Measurements from ENCODE around the gene COPG1.
"Not testable (repeated sequence)": the region's sequence is repeated elsewhere in the genome, so short reads cannot be mapped to it uniquely, and the experiment has no call there.

Gene COPG1

DNA sequence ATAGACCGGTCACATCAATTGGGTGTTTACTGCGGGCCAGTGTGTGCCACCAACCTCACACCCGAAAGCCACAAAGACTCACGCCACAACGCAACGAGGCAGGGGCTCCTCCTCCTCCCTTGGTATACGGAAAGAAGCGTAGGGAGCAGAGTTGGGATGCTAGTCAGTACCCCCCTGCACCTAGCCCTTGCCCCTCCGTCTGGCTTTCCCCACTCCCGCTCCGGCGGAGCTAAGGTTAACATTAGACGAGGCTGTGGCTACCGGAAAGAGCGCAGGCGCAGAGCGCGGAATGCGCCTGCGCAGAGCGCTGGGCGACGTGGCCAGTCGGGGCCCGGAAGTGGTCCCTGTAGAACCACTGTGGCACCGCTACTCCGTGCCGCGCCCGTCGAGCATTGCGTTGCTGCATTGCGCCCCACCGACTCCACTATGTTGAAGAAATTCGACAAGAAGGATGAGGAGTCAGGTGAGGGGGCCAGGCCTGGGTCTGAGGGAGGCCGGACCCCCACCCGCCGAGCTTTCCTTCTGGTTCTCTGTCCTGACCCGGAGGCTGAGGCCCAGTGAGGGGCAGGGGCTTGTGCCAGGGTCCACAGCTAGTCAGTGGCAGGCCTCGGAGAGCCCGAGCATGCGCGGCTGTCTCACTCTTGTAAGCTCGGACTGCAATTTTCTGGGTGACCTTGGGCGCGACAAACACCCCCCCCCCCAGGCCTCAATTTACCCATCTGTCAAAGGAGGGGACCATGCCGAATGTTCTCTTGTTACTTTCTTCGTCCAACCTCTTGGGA, at the start of gene COPG1:
Gene COPG1, plus strand, starts transcription at position 323 of the 782 bp plus-strand sequence. Its CDS starts 104 bp downstream, at position 427.
- peak; percentile 92 for DNase-seq

GRCh38 chr3:129204473-129204872, 44.9 kb upstream of the COPG1 start:
- no peak for DNase-seq

GRCh38 chr3:129205109-129205832, 44.1 kb upstream of the COPG1 start:
- DNase-seq: no peak

GRCh38 chr3:129207479-129207878, 41.9 kb upstream of the COPG1 start:
- DNase-seq: no peak

GRCh38 chr3:129211345-129211744, 38.1 kb upstream of the COPG1 start:
- DNase-seq: no peak

DNA sequence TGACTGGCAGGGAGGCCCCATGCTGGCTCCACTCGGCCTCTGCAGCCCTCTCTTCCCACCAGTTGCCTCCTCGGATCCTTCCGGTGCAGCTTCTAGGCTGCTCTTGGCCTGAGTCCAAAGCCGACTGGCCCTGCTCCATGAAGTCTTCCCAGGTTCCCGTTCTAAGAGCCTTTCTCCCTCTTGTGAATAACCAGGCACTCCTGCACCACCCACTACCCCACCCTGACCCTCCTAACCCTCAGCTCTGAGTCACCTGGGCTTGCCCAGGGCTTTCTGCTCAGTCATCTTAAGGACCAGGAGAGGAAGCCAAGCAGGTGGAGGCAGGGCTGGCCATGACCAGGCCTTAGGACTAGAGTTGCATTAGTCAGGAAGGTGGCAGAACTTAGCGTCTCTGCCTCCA, 37.6 kb upstream of the COPG1 start:
- DNase-seq: no peak

GRCh38 chr3:129213238-129213637, 36.2 kb upstream of the COPG1 start:
- no peak for DNase-seq

- no peak for DNase-seq
Measured at GRCh38 chr3:129218742-129219141, 30.7 kb upstream of the COPG1 start.

DNA sequence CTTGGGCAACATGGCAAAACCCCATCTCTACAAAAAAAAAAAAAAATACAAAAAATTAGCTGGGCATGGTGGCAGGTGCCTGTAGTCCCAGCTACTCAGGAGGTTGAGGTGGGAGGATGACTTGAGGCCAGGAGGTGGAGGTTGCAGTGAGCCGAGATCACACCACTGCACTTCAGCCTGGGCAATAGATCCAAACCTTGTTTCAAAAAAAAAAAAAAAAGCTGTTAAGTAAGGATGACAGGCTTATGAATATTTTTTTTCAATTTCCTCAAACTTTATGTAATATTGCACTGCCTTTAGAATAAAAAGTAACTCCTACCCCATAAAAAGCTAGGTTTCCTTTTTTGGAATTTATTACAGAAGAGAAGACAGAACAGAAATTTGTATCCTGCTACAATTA, 25.0 kb upstream of the COPG1 start:
- DNase-seq: not testable (repeated sequence)

GRCh38 chr3:129224984-129225393, 24.4 kb upstream of the COPG1 start:
- peak; percentile 74 for DNase-seq

GRCh38 chr3:129226374-129226773, 23.0 kb upstream of the COPG1 start:
- peak; percentile 81 for DNase-seq

DNA sequence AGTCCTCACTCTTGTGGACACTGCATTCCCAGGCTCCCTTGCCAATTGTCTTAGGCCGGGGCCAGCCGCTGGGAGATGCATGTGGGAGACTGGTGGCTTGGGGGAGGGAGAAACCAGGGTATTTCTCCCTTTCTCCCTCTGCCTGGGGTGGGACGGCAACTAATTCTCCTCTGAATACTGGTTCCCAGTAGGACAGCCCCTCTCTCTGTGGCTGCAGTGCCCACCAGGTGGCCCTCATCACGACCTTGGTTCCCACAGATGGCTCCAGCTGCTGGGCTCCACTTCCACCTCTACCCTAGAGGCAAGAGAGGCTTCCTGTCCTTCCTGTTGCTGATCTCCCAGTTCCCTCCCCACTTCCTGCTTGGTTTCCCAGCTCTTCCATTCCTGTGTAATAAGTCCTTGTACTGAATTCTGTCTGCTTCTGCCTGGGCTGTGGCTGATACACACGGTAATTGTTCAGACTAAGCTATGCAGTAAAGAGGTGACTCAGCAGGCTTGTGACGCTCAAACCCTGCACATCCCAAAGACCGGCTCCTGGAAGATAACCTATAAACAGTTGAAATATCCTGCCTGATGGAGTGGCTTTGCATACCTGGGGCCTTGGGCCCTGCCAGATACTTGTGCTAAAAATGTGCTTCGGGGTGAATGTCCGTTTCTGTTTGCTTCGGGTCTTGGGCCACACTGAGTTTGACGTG, 20.4 kb upstream of the COPG1 start:
- peak; percentile 56 for DNase-seq

- peak; percentile 89 for DNase-seq
Measured at GRCh38 chr3:129230311-129231019, 18.9 kb upstream of the COPG1 start.

GRCh38 chr3:129231331-129232119, 17.9 kb upstream of the COPG1 start:
- no peak for DNase-seq

GRCh38 chr3:129233538-129233937, 15.9 kb upstream of the COPG1 start:
- DNase-seq: peak; percentile 31

GRCh38 chr3:129234441-129234840, 15.0 kb upstream of the COPG1 start:
- no peak for DNase-seq

GRCh38 chr3:129235344-129235917, 14.0 kb upstream of the COPG1 start:
- DNase-seq: peak; percentile 8

DNA sequence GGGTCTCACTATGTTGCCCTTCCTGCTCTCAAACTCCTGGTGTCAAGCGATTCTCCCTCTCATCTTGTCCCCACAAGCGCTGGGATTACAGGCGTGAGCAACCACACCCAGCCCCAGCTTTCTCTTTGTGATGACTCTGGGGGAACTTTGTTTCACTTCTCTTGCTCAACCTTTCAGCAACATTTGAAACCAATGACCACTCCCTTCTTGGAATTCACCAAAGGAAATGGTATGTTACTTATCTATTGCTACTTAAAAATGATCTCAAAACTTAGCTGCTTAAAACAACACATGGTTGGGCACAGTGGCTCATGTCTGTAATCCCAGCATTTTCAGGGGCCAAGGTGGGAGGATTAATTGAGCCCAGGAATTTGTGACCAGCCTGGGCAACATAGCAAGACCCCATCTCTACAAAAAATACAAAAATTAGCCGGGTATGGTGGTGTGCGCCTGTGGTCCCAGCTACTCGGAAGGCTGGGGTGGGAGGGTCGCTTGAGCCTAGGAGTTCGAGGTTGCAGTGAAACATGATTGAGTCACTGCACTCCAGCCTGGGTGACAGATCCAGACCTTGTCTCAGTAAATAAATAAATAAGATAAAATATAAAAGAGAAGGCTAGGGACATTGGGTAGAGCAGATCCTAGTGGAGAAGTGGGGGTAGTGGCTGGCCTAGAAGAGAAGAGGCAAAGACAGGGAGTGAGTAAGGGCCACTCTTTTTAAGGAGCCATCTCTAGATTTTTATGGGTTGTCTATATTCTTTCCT, 10.3 kb upstream of the COPG1 start:
- peak; percentile 96 for DNase-seq

DNA sequence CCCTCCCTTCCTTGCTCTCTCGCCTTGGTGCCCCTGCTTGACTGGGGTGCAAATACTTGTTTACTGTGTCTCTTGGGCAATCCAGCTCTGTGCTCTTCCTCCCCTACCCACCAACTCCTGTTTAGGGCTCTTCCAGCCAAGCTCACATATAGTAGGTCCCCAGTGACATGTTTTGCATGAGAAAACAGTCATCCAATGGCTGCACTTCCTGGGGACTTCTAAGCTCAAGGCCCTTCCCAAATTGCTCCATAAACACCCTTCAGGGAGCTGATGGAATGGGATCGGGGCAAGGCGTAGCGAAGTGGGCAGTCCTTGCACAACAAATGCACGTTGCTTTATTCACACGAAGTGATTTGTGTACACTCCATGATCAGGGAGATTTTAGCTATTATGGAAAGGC, 9.4 kb upstream of the COPG1 start:
- DNase-seq: no peak

DNA sequence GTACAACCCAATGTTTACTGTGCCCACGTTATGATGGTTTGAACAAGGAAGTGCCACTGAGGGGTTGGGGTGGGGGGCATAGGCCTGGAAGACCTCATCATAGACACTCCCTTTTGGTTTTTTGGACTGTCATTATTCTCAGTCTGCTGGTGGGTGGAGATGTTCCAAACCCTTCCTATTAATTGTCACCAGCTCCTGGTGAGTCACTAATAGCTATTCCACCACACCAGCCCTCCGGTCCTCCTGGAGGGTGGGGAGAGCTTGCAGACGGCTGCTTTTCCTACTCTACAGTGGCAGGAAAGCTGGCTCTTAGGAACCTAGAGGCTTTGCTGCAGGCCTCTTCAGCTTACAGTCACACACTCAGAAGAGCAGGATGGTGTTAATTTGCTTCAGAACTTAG, 9.0 kb upstream of the COPG1 start:
- peak; percentile 11 for DNase-seq

- no peak for DNase-seq
Measured at GRCh38 chr3:129245141-129245540, 4.3 kb upstream of the COPG1 start.
